Stimulated activated CD4-positive, alpha-beta T cell treated with anti-CD3 and anti-CD28 coated beads, Interleukin-15, amount 100 ng/mL, for 1 hour (primary cell): ENCODE data around the gene MYCN.

Source experiments
- DNase-seq, 2 donors: peaks; one replicate each; pipeline ENCODE4 v3.0.0-alpha.2; 2020; ENCODE audit warnings: low read depth in 1 of 2, low spot score in 1 of 2

Gene MYCN

GRCh38 chr2:15974565-15975260 lies 34.4 kb downstream of the MYCN start:
- no peak for DNase-seq

- DNase-seq: no peak
These were observed 34.9 kb downstream of the MYCN start for GRCh38 chr2:15975261-15975600.

GRCh38 chr2:15975676-15976075 lies 35.3 kb downstream of the MYCN start:
- DNase-seq: no peak

- no peak for DNase-seq
These were observed 36.0 kb downstream of the MYCN start for GRCh38 chr2:15976354-15976753.

- no peak for DNase-seq
These were observed 38.9 kb downstream of the MYCN start for GRCh38 chr2:15979051-15979758.

GRCh38 chr2:15979759-15980604 lies 39.6 kb downstream of the MYCN start:
- DNase-seq: no peak

GRCh38 chr2:15980605-15981098 lies 40.3 kb downstream of the MYCN start:
- no peak for DNase-seq

- no peak for DNase-seq
These were observed 41.3 kb downstream of the MYCN start for GRCh38 chr2:15981646-15982045.

- no peak for DNase-seq
These were observed 42.1 kb downstream of the MYCN start for GRCh38 chr2:15982285-15983044.

- no peak for DNase-seq
These were observed 43.1 kb downstream of the MYCN start for GRCh38 chr2:15983496-15983895.

- no peak for DNase-seq
These were observed 44.3 kb downstream of the MYCN start for GRCh38 chr2:15984368-15985255.

GRCh38 chr2:15985531-15985930 lies 45.2 kb downstream of the MYCN start:
- no peak for DNase-seq

- DNase-seq: no peak
These were observed 45.8 kb downstream of the MYCN start for GRCh38 chr2:15986068-15986560.

- no peak for DNase-seq
These were observed 46.3 kb downstream of the MYCN start for GRCh38 chr2:15986644-15987043.

GRCh38 chr2:15988733-15989132 lies 48.4 kb downstream of the MYCN start:
- DNase-seq: no peak

- no peak for DNase-seq
These were observed 49.2 kb downstream of the MYCN start for GRCh38 chr2:15989559-15989958.

- no peak for DNase-seq
These were observed 50.1 kb downstream of the MYCN start for GRCh38 chr2:15990151-15991101.

- no peak for DNase-seq
These were observed 50.9 kb downstream of the MYCN start for GRCh38 chr2:15991231-15991630.
